ENCODE results near the gene STK32A.

STK32A gene

GRCh38 chr5:147327905-147328304 is 93.1 kb downstream of the STK32A start:
- Histone ChIP-seq H3K79me2 (ENCODE audit: control insufficient read depth, insufficient read depth, low read length, poor library complexity) (no peaks in the 10 kb centered on the region), H2BK5ac (ENCODE audit: low read depth, low read length, poor library complexity) (no peak overlapping the region), H3K36me3 (ENCODE audit: control insufficient read depth in 1 of 2, insufficient read depth in 2 of 2, low read length in 2 of 2) (no peaks in the 10 kb centered on the region), H4K8ac (ENCODE audit: low read depth, low read length) (no peak overlapping the region), H3K23ac (ENCODE audit: low read length) (no peak overlapping the region), H2BK12ac (ENCODE audit: low read length) (no peak overlapping the region), H4K91ac (ENCODE audit: low read depth, low read length) (no peak overlapping the region), H3K18ac (ENCODE audit: low read length) (no peak overlapping the region), H3K4me1 (ENCODE audit: control insufficient read depth in 1 of 2, insufficient read depth in 2 of 2, low read length in 2 of 2) (no peaks in the 10 kb centered on the region), H2BK120ac (ENCODE audit: insufficient read depth, low read length, poor library complexity) (no peak overlapping the region), H3K14ac (ENCODE audit: low read length) (no peak overlapping the region), H3K9ac (ENCODE audit: low read length) (no peak overlapping the region), H3K4me3 (ENCODE audit: low read depth, low read length) (no peak overlapping the region), H4K12ac (ENCODE audit: low read depth, low read length) (no peak overlapping the region), H3K4ac (ENCODE audit: low read depth, low read length) (no peak overlapping the region), H2AFZ (ENCODE audit: insufficient read depth, low read length, poor library complexity) (no peak overlapping the region), H3K79me1 (ENCODE audit: low read length) (no peaks in the 10 kb centered on the region), H3K27ac (ENCODE audit: low read depth, low read length) (no peak overlapping the region), H3K27me3 (ENCODE audit: insufficient read depth, low read length) (no peaks in the 10 kb centered on the region), H3K9me3 (ENCODE audit: insufficient read depth, low read depth, low read length) (no peaks in the 10 kb centered on the region), H2AK5ac (ENCODE audit: low read length) (no peak overlapping the region), H3K4me2 (ENCODE audit: low read length) (no peak overlapping the region)
- no CpG with 5 or more reads among the region's 2 CpGs for WGBS (ENCODE audit: extremely low coverage, insufficient coverage, insufficient read length)
- DNase-seq, result no peak

- H3K9me3 ChIP-seq (ENCODE audit: insufficient read depth, low read depth, low read length), result no peaks in the 10 kb centered on the region
- no peak overlapping the region for H4K12ac ChIP-seq (ENCODE audit: low read depth, low read length)
- no peak overlapping the region for H3K14ac ChIP-seq (ENCODE audit: low read length)
- no peak overlapping the region for H2BK120ac ChIP-seq (ENCODE audit: insufficient read depth, low read length, poor library complexity)
- H3K18ac ChIP-seq (ENCODE audit: low read length), result no peak overlapping the region
- no peaks in the 10 kb centered on the region for H3K79me1 ChIP-seq (ENCODE audit: low read length)
- H3K4me1 ChIP-seq (ENCODE audit: control insufficient read depth in 1 of 2, insufficient read depth in 2 of 2, low read length in 2 of 2), result no peaks in the 10 kb centered on the region
- no peak overlapping the region for H3K4ac ChIP-seq (ENCODE audit: low read depth, low read length)
- no peak overlapping the region for H3K27ac ChIP-seq (ENCODE audit: low read depth, low read length)
- H2BK5ac ChIP-seq (ENCODE audit: low read depth, low read length, poor library complexity), result no peak overlapping the region
- no peak overlapping the region for H3K4me3 ChIP-seq (ENCODE audit: low read depth, low read length)
- H3K79me2 ChIP-seq (ENCODE audit: control insufficient read depth, insufficient read depth, low read length, poor library complexity), result no peaks in the 10 kb centered on the region
- H3K27me3 ChIP-seq (ENCODE audit: insufficient read depth, low read length), result no peaks in the 10 kb centered on the region
- H3K4me2 ChIP-seq (ENCODE audit: low read length), result no peak overlapping the region
- DNase-seq, result no peak
- no peak overlapping the region for H4K8ac ChIP-seq (ENCODE audit: low read depth, low read length)
- WGBS (ENCODE audit: extremely low coverage, insufficient coverage, insufficient read length), result no CpG with 5 or more reads among the region's 4 CpGs
- H3K36me3 ChIP-seq (ENCODE audit: control insufficient read depth in 1 of 2, insufficient read depth in 2 of 2, low read length in 2 of 2), result no peaks in the 10 kb centered on the region
- no peak overlapping the region for H2AK5ac ChIP-seq (ENCODE audit: low read length)
- H4K91ac ChIP-seq (ENCODE audit: low read depth, low read length), result no peak overlapping the region
- H3K9ac ChIP-seq (ENCODE audit: low read length), result no peak overlapping the region
- H3K23ac ChIP-seq (ENCODE audit: low read length), result no peak overlapping the region
- no peak overlapping the region for H2AFZ ChIP-seq (ENCODE audit: insufficient read depth, low read length, poor library complexity)
- no peak overlapping the region for H2BK12ac ChIP-seq (ENCODE audit: low read length)
These were observed 97.8 kb downstream of the STK32A start for GRCh38 chr5:147332658-147333057.

DNA sequence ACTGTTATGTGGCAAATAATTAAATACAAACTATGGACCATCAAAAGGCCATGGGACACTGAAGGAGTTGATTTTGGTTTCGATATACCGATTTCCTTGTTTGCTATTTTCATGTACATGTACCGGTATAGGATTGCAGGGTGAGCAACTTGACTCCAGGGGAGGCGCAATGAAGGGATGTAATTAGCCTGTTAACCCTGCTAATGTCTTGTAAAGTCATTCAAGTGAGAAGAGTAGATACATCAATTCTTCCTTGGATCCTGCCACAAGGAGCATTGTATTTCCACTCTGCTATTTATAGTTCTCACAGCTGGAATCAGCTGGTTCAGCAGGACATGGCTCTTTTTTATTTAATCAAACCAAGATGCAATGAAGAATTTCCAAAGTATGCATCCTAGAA is 102.0 kb downstream of the STK32A start:
- Histone ChIP-seq H3K36me3 (ENCODE audit: control insufficient read depth in 1 of 2, insufficient read depth in 2 of 2, low read length in 2 of 2) (no peaks in the 10 kb centered on the region), H3K27ac (ENCODE audit: low read depth, low read length) (no peak overlapping the region), H3K4ac (ENCODE audit: low read depth, low read length) (no peak overlapping the region), H3K23ac (ENCODE audit: low read length) (no peak overlapping the region), H3K14ac (ENCODE audit: low read length) (no peak overlapping the region), H2BK12ac (ENCODE audit: low read length) (no peak overlapping the region), H3K18ac (ENCODE audit: low read length) (no peak overlapping the region), H2BK120ac (ENCODE audit: insufficient read depth, low read length, poor library complexity) (no peak overlapping the region), H2AFZ (ENCODE audit: insufficient read depth, low read length, poor library complexity) (no peak overlapping the region), H3K9me3 (ENCODE audit: insufficient read depth, low read depth, low read length) (no peaks in the 10 kb centered on the region), H2BK5ac (ENCODE audit: low read depth, low read length, poor library complexity) (no peak overlapping the region), H4K12ac (ENCODE audit: low read depth, low read length) (no peak overlapping the region), H4K91ac (ENCODE audit: low read depth, low read length) (no peak overlapping the region), H3K4me2 (ENCODE audit: low read length) (no peak overlapping the region), H3K27me3 (ENCODE audit: insufficient read depth, low read length) (no peaks in the 10 kb centered on the region), H2AK5ac (ENCODE audit: low read length) (no peak overlapping the region), H3K79me1 (ENCODE audit: low read length) (no peaks in the 10 kb centered on the region), H3K4me3 (ENCODE audit: low read depth, low read length) (no peak overlapping the region), H3K4me1 (ENCODE audit: control insufficient read depth in 1 of 2, insufficient read depth in 2 of 2, low read length in 2 of 2) (no peaks in the 10 kb centered on the region), H4K8ac (ENCODE audit: low read depth, low read length) (no peak overlapping the region), H3K9ac (ENCODE audit: low read length) (no peak overlapping the region), H3K79me2 (ENCODE audit: control insufficient read depth, insufficient read depth, low read length, poor library complexity) (no peaks in the 10 kb centered on the region)
- DNase-seq, result no peak
- no CpG with 5 or more reads among the region's 4 CpGs for WGBS (ENCODE audit: extremely low coverage, insufficient coverage, insufficient read length)

GRCh38 chr5:147339313-147339712 is 104.5 kb downstream of the STK32A start:
- Histone ChIP-seq H3K4ac (ENCODE audit: low read depth, low read length) (no peak overlapping the region), H3K27ac (ENCODE audit: low read depth, low read length) (no peak overlapping the region), H2BK5ac (ENCODE audit: low read depth, low read length, poor library complexity) (no peak overlapping the region), H4K91ac (ENCODE audit: low read depth, low read length) (no peak overlapping the region), H3K4me1 (ENCODE audit: control insufficient read depth in 1 of 2, insufficient read depth in 2 of 2, low read length in 2 of 2) (no peaks in the 10 kb centered on the region), H4K12ac (ENCODE audit: low read depth, low read length) (no peak overlapping the region), H3K79me1 (ENCODE audit: low read length) (no peaks in the 10 kb centered on the region), H3K4me2 (ENCODE audit: low read length) (no peak overlapping the region), H3K27me3 (ENCODE audit: insufficient read depth, low read length) (no peaks in the 10 kb centered on the region), H3K4me3 (ENCODE audit: low read depth, low read length) (no peak overlapping the region), H2BK12ac (ENCODE audit: low read length) (no peak overlapping the region), H3K14ac (ENCODE audit: low read length) (no peak overlapping the region), H2AFZ (ENCODE audit: insufficient read depth, low read length, poor library complexity) (no peak overlapping the region), H3K9ac (ENCODE audit: low read length) (no peak overlapping the region), H2AK5ac (ENCODE audit: low read length) (no peak overlapping the region), H4K8ac (ENCODE audit: low read depth, low read length) (no peak overlapping the region), H3K9me3 (ENCODE audit: insufficient read depth, low read depth, low read length) (no peaks in the 10 kb centered on the region), H2BK120ac (ENCODE audit: insufficient read depth, low read length, poor library complexity) (no peak overlapping the region), H3K36me3 (ENCODE audit: control insufficient read depth in 1 of 2, insufficient read depth in 2 of 2, low read length in 2 of 2) (no peaks in the 10 kb centered on the region), H3K79me2 (ENCODE audit: control insufficient read depth, insufficient read depth, low read length, poor library complexity) (no peaks in the 10 kb centered on the region), H3K18ac (ENCODE audit: low read length) (no peak overlapping the region), H3K23ac (ENCODE audit: low read length) (no peak overlapping the region)
- no CpG with 5 or more reads among the region's 4 CpGs for WGBS (ENCODE audit: extremely low coverage, insufficient coverage, insufficient read length)
- DNase-seq, result no peak
